NCI-H2196 (cell line): Measurements from ENCODE around the gene NEMP2.

ENCODE experiments used
- DNase-seq: peaks from one replicate; lab custom pipeline; 2025; ENCODE audit not compliant: unreplicated experiment; lab: John Stamatoyannopoulos, UW

NEMP2 gene

DNA sequence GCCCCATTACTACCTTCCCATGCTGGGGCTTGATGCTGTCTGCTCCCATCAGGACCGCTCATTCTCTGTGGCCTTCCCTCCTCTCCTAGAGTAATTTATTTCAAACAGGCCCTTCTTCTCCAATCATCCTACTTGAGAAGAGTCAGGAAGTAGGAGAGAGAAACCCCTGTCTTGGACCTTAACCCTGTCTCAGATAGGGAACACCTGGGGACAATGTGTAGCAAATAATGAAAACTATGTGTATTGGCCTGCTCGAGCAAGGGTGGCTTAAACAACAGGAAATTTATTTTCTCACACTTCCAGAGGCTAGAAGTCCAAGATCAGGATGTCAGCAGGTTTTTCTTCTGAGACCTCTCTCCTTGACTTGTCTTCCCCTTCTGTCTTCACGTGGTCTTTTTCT, 26.6 kb upstream of the NEMP2 start:
- no peak for DNase-seq

GRCh38 chr2:190554357-190555006, 20.0 kb upstream of the NEMP2 start:
- no peak for DNase-seq

GRCh38 chr2:190553254-190553653, 18.7 kb upstream of the NEMP2 start:
- no peak for DNase-seq

GRCh38 chr2:190551928-190552327, 17.4 kb upstream of the NEMP2 start:
- DNase-seq, result no peak

- no peak for DNase-seq
Measured at GRCh38 chr2:190550137-190550536, 15.6 kb upstream of the NEMP2 start.

DNA sequence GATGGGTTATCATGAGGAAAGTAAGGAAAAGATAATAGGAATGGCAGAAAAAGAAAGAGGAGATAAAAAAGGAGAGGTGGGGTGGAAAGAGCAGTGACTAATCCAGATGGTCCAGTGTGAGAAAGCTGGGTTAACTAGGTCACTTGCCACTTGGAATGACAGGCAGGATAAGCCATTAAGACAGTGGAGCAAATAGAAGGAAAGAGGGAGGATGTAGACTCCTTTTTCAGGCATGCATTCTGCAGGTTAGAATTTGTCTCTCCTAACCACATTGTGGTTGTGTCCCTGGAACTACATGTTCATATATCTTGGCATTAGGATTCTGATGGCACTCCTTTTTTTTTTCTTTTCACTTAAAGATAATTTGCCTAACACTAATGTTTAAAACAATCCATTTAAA, 13.4 kb upstream of the NEMP2 start:
- DNase-seq, result no peak

- no peak for DNase-seq
Measured at GRCh38 chr2:190546734-190547133, 12.2 kb upstream of the NEMP2 start.

GRCh38 chr2:190545555-190546385, 11.2 kb upstream of the NEMP2 start:
- no peak for DNase-seq

DNA sequence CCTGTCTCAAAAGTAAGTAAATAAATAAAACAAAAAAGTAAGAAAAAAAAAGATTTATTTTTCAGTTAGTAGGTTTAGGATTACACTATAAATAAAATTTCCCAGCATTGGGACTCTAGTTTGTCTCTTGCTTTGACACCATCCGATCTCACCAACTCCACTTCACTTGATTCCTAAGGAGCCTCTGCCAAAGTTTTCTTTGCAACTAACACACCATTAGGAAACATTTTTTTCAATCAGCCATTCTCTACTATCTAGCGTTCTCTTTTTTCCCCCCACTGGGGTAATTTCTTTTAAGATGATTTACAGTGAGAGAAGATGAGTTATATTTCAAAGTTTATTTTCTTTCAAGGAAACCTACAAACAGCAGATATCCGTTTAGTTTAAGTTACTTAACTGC, 10.6 kb upstream of the NEMP2 start:
- no peak for DNase-seq

GRCh38 chr2:190540048-190540447, 5.5 kb upstream of the NEMP2 start:
- DNase-seq, result no peak

DNA sequence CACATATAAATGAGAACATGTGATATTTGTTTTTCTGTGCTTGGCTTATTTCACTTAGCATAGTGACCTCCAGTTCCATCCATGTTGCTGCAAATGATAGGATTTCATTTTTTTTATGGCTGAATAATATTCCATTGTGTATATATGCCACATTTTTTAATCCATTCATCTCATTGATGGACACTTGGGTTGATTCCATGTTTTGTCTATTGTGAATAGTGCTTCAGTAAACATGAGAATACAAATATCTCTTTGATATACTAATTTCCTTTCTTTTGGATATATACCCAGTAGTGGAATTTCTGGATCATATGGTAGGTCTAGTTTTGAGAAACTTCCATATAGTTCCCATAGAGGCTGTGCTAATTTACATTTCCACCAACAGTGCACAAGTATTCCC, 3.7 kb upstream of the NEMP2 start:
- no peak for DNase-seq

- DNase-seq, result no peak
Measured at GRCh38 chr2:190537765-190538164, 3.2 kb upstream of the NEMP2 start.

- DNase-seq, result no peak
Measured at GRCh38 chr2:190535586-190535985, 1.1 kb upstream of the NEMP2 start.

DNA sequence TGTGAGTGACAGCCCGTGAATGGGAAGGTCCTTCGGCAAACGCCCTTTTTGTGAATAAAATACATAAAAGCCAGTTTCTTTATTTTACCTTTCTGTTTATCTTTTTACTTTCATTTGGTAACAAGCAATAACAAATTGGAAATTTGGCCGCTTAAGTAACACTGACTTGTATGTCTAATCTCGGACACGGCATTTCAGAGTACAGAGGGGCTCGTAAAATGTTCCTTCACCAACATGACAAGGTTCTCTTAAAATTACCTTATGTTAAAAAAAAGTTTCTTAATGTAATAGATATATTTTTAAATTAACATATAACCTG, 558 bp upstream of the NEMP2 start:
- DNase-seq, result no peak

DNA sequence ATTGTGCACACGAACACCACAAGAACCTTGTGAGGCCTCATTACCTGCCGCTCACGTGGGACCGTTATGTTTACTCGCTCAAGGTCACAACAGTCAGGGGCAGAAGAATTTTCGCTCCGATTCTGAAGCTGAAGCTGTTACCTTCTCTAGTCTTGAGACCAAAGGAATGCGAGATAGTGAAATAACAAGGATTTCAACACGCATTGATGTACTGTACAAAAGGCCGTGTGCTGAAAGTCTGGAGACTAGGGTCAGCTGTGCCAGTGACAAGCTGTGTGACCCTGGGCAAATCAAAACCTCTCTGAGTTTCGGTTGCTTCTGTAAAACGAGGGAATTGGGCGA, 583 bp downstream of the NEMP2 start:
- DNase-seq, result no peak

GRCh38 chr2:190533175-190533967, 1.2 kb downstream of the NEMP2 start:
- no peak for DNase-seq

DNA sequence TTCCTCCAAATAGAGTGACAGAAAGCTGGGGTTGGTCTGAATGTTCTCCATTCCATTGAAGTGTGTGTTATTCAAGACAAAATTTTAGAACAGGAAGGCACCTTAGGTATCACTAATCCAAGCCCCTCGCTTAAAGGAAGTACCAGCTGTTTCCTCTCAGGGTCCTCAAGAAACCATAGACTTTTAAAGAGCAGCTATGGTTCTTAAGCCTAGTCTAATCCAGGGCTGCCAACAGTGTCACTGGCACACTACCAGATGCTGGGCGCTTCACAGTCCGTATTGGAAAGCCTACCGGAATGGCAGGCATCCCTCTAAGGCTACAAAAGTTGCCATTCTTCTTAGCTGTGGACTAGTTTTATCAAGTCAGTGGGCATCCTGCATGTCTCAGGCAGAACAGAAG, 1.9 kb downstream of the NEMP2 start:
- DNase-seq, result no peak

DNA sequence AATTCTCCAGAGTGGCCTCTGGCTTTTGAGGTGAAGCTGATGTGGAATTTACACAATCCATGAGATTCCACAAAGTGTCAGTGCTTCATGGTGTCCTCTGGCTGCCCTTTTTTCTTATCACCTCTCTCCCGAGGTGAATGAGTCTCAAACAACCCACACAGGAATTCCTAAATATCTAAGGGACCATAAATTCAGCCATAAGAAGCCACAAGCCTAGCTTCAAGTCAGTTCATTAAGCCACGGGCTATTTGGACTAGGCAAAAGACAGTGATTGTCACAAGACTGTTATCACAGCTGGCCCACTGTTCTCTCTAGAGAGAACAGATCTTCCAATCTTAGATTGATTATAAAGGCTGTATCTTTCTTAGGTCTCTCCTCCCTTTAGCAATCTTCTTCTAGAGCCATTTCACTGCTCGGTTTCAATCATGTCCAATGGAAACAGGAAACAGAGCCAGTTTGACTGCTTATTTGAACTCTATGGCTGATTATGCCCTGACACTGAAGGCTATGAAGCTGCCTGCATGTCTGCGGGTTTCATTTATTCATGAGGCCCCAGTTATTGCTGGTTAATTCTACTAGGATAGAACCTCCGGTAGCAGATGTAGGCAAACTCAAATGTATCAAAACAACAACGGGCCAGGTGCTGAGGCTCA, 4.1 kb downstream of the NEMP2 start:
- DNase-seq, result no peak

GRCh38 chr2:190529486-190530247, 4.9 kb downstream of the NEMP2 start:
- no peak for DNase-seq

DNA sequence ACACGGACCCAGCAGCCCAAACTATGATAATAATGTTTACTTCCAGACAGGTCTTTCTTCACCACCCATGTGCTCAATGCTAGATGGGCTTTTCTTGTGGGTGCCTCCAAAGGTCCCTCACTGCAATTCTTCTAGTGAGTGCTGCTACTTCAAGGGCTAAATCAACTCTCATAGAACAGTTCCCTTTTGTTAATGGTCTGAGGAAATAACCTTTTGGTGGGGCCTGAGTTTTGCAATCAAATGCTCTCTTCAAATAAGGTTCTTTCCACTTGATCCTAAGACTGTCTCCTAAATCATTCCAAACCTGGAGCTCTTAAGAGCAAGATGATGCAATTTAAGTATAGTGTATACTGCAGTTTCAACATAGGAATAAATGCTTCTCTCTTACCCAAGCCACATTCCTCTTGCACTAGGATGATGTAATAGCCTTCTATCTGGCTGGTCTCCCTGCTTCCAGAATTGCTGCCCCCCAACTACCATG, 6.0 kb downstream of the NEMP2 start:
- DNase-seq, result no peak

- DNase-seq, result no peak
Measured at GRCh38 chr2:190527918-190528317, 6.6 kb downstream of the NEMP2 start.
